Thoracic aorta (tissue), 2 donors: Measurements from ENCODE around the gene B3GNT7. TPM values are rescaled to one million over a fixed set of nuclear protein-coding genes. Genes with fewer than 3 reads are reported as not detected.

ENCODE experiments used
- ATAC-seq: fragments of 150-250 bp; one replicate; pipeline ENCODE4 v1.8.0; 2017; ENCODE audit warnings: low read depth; ENCODE audit not compliant: insufficient number of reproducible peaks, low FRiP score
- DNase-seq: peaks from one replicate; pipeline ENCODE4 v3.0.0-alpha.2; 2020; ENCODE audit warnings: low spot score
- H3K27ac ChIP-seq, 2 donors: fragments of 200-600 bp; sonication (generic); 1 replicate in 1 of 2; 2 replicates in 1 of 2; pipeline ENCODE4 v1.5.1; 2016; ENCODE audit warnings: mild to moderate bottlenecking in 2 of 2, moderate library complexity in 2 of 2
- H3K27me3 ChIP-seq: fragments of 200-600 bp; sonication (generic); replicated peaks from 2 replicates; pipeline ENCODE4 v1.6.0; 2016; ENCODE audit warnings: mild to moderate bottlenecking; ENCODE audit not compliant: insufficient read depth
- H3K36me3 ChIP-seq: fragments of 200-600 bp; sonication (generic); one replicate; pipeline ENCODE4 v1.5.1; 2016
- H3K4me1 ChIP-seq, 2 donors: fragments of 200-600 bp; sonication (generic); 1 replicate in 1 of 2; 2 replicates in 1 of 2; pipeline versions ENCODE4 v1.5.1 to v1.6.0; 2016; ENCODE audit warnings: low read depth in 2 of 2, mild to moderate bottlenecking in 1 of 2; ENCODE audit not compliant: control insufficient read depth in 1 of 2
- H3K4me3 ChIP-seq: fragments of 200-600 bp; sonication (generic); 2 replicates; pipeline ENCODE4 v1.5.1; 2016; ENCODE audit warnings: mild to moderate bottlenecking
- H3K9me3 ChIP-seq: fragments of 200-600 bp; sonication (generic); 2 replicates; pipeline ENCODE4 v1.5.1; 2016
- total RNA-seq, 2 donors: library from RNA; depleted of rRNA; stranded (reverse); fragments of >200 nt; gene quantifications; one replicate each; pipeline versions ENCODE4 v1.1.0 to v1.2.3, GENCODE V29; 2016
- TF ChIP-seq, protein P1 (sequence below): fragments of 200-600 bp; sonication (generic); IDR thresholded peaks from one replicate; pipeline ENCODE4 v1.5.1; 2019; ENCODE audit warnings: antibody characterized with exemption

The B3GNT7 gene
- total RNA-seq, 2 donors from 2014 or later: 11.4 to 17.5 TPM

GRCh38 chr2:231397011-231397927 is 1.8 kb downstream of the B3GNT7 start:
- Histone ChIP-seq H3K27me3 (no peaks in the 10 kb centered on the region), H3K36me3 (peaks cover 10% of the 10 kb centered on the region), H3K9me3 (no peaks in the 10 kb centered on the region), H3K4me1 (peaks cover 24 to 75% of the 10 kb centered on the region in 2 donors), H3K4me3 (no peak overlapping the region), H3K27ac (peak overlapping the region; percentile 4 to 43)
- TF ChIP-seq, protein P1, sequence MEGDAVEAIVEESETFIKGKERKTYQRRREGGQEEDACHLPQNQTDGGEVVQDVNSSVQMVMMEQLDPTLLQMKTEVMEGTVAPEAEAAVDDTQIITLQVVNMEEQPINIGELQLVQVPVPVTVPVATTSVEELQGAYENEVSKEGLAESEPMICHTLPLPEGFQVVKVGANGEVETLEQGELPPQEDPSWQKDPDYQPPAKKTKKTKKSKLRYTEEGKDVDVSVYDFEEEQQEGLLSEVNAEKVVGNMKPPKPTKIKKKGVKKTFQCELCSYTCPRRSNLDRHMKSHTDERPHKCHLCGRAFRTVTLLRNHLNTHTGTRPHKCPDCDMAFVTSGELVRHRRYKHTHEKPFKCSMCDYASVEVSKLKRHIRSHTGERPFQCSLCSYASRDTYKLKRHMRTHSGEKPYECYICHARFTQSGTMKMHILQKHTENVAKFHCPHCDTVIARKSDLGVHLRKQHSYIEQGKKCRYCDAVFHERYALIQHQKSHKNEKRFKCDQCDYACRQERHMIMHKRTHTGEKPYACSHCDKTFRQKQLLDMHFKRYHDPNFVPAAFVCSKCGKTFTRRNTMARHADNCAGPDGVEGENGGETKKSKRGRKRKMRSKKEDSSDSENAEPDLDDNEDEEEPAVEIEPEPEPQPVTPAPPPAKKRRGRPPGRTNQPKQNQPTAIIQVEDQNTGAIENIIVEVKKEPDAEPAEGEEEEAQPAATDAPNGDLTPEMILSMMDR: no peak
- ATAC-seq: no peak
- DNase-seq: no peak

DNA sequence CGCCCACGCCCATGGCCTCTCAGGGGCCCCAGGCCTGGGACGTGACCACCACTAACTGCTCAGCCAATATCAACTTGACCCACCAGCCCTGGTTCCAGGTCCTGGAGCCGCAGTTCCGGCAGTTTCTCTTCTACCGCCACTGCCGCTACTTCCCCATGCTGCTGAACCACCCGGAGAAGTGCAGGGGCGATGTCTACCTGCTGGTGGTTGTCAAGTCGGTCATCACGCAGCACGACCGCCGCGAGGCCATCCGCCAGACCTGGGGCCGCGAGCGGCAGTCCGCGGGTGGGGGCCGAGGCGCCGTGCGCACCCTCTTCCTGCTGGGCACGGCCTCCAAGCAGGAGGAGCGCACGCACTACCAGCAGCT is 2.4 kb downstream of the B3GNT7 start:
- Histone ChIP-seq H3K36me3 (peaks cover 10% of the 10 kb centered on the region), H3K4me3 (no peak overlapping the region), H3K4me1 (peaks cover 24 to 81% of the 10 kb centered on the region in 2 donors), H3K9me3 (no peaks in the 10 kb centered on the region), H3K27ac (no peak overlapping the region), H3K27me3 (no peaks in the 10 kb centered on the region)
- ATAC-seq (no peak), DNase-seq (no peak)
- TF ChIP-seq, protein P1: no peak

DNA sequence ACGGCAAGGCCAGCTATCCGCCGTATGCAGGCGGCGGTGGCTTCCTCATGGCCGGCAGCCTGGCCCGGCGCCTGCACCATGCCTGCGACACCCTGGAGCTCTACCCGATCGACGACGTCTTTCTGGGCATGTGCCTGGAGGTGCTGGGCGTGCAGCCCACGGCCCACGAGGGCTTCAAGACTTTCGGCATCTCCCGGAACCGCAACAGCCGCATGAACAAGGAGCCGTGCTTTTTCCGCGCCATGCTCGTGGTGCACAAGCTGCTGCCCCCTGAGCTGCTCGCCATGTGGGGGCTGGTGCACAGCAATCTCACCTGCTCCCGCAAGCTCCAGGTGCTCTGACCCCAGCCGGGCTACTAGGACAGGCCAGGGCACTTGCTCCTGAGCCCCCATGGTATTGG is 3.1 kb downstream of the B3GNT7 start:
- TF ChIP-seq, protein P1: no peak
- no peak for ATAC-seq
- H3K4me3 ChIP-seq: no peak overlapping the region

DNA sequence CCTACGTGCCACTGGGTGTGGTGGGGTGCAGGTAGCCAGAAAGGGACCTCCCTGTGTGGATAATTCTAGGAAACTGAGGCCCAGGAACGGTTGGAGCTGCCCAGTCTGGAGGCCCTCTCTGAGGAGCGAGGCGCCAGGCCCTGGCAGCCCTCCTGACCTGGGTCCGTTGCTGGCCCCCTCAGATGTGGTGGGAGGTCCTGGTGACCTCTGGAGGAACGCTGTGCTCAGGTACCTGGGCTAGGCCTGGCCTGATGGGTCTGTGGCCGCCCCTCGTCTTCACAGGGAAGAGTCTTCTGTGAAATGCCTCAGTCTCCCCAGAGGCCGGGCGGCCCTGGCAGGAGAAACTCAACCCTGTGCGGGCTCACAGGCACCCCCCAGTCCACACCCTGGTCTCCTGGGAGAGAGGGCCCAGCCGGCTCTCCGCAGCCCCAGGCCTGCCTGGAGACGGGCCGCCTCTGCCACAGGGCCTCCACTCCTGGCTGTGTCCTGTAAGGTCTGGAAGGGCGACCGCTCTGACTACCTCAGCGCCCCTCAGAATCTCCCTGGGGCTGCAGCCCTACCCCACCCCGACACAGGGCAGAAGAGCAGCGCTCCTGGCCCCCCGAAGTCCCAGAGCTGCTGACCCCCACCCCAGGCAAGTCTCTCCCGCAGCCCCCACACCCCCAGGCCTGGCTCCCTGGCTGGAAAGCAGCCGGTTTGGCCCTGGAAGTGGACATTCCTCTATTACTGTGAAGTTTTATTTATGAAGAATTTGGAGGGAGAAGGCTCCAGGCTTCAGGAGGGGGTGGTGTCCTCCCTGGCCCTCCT is 3.7 kb downstream of the B3GNT7 start:
- H3K9me3 ChIP-seq: no peaks in the 10 kb centered on the region
- H3K27me3 ChIP-seq: no peaks in the 10 kb centered on the region
- H3K4me1 ChIP-seq: peaks cover 31 to 89% of the 10 kb centered on the region in 2 donors
- no peak for ATAC-seq
- TF ChIP-seq, protein P1: no peak
- no peak for DNase-seq
- peak overlapping the region; percentile 40 for H3K4me3 ChIP-seq
- H3K36me3 ChIP-seq: peaks cover 10% of the 10 kb centered on the region
- peak overlapping the region; percentile 89 to 97 for H3K27ac ChIP-seq

More for the DNA sequence above, 3.1 kb downstream of the B3GNT7 start:
- H3K27ac ChIP-seq: peak overlapping the region; percentile 89 to 97
- peaks cover 26 to 88% of the 10 kb centered on the region in 2 donors for H3K4me1 ChIP-seq
- no peak for DNase-seq
- H3K36me3 ChIP-seq: peaks cover 10% of the 10 kb centered on the region
- no peaks in the 10 kb centered on the region for H3K9me3 ChIP-seq
- no peaks in the 10 kb centered on the region for H3K27me3 ChIP-seq
